Fibroblast of pulmonary artery (primary cell): ENCODE results near the gene U2AF1L4.

Experiments
- DNase-seq: peaks from one replicate; pipeline ENCODE4 v3.0.0-alpha.2; 2010; ENCODE audit warnings: low read depth
- H3K4me3 ChIP-seq: replicated peaks from 2 replicates; pipeline ENCODE4 v1.5.1; 2011; ENCODE audit warnings: low read depth, mild to moderate bottlenecking, control low read depth, low read length, moderate library complexity
- CTCF ChIP-seq: IDR thresholded peaks from 2 replicates; pipeline ENCODE4 v1.5.1; 2011; ENCODE audit warnings: mild to moderate bottlenecking, control low read depth, low read length, inconsistent platforms; ENCODE audit errors: missing control alignments

The U2AF1L4 gene

DNA sequence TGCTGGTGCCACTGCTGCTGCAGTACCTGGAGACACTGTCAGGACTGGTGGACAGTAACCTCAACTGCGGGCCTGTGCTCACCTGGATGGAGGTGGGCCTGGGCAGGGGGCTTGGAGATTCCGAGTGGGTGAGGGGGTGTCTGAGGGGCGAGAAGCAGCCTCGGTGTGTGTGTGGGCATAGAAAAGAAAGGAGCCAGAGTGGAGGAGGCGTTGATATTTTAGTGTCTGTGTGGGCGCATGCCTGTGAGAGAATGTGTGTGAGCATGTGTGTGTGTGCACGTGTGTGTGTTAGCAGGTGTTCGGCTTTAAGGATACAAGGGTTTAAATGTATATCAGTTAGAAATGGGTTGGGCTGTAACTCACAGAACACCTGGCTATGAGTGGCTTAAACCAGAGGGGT lies 33.8 kb upstream of the U2AF1L4 start:
- DNase-seq, result no peak
- no peak overlapping the region for H3K4me3 ChIP-seq
- no peak for TF ChIP-seq CTCF

DNA sequence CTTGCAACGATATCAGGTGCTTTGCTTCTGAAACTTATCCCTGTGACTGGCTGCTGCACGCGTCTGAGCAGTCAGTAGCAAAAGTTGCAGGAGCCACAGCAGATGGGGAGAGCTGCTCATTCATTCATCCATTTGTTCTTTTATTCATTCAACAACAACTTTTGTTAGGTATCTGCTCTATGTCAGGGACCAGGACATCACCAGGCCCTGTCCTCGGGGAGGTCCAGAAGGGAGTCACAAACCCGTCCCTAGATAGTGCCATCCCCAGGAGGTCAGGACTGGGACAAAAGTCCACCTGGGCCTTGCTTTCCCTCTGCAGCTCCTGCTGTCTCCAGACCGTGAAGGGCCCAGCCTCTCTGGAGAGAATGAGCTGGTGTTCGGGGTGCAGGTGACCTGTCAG lies 32.7 kb upstream of the U2AF1L4 start:
- no peak for TF ChIP-seq CTCF
- no peak for DNase-seq
- H3K4me3 ChIP-seq, result no peak overlapping the region

- TF ChIP-seq CTCF, result no peak
- H3K4me3 ChIP-seq, result no peak overlapping the region
- no peak for DNase-seq
Measured at GRCh38 chr19:35777086-35777841, 32.0 kb upstream of the U2AF1L4 start.

DNA sequence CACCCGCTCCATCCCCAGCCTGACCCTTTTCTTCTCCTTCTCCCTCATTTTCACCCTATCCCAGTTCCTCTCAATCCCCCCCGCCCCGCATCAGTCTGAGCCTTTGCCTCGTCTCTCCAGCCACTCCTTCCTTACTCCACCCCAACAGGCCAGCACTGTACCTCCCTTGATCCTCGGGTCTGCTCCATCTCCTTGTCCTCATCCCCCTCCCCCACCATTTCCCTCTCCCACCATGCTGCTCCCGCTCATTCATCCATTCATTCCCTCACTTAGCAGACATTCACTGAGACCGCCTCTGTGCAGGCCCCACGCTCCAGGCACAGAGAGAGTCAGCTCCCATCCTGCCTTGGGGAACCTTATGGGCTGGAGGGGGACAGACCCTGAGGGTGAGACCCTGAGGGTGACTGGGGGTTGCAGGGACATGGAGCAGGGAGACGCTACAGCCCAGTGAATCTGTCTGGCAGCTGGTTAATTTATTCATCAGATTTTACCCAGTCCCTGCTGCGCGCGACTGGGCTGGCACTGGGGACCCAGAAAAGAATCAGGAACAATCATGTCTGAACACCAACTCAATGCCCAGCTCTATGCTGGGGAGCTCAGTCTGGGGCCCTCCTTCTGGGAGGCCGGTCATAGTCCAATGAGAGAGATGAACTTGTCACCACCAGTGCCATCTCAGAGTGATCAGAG lies 31.0 kb upstream of the U2AF1L4 start:
- peak overlapping the region; percentile 67 for H3K4me3 ChIP-seq
- DNase-seq, result no peak
- TF ChIP-seq CTCF, result no peak

- TF ChIP-seq CTCF, result no peak
- DNase-seq, result peak; percentile 96
- peak within 1 kb of the TSS; percentile 67 for H3K4me3 ChIP-seq
Measured at GRCh38 chr19:35775298-35776101, 30.3 kb upstream of the U2AF1L4 start, which contains the start of gene ARHGAP33. Gene ARHGAP33 (plus strand): TSS chr19:35775564. CDS start chr19:35775659, 95 bp downstream.

GRCh38 chr19:35775046-35775297 lies 29.8 kb upstream of the U2AF1L4 start:
- no peak for DNase-seq
- no peak for TF ChIP-seq CTCF
- H3K4me3 ChIP-seq, result peak overlapping the region; percentile 31
